CD4-positive, alpha-beta memory T cell (primary cell): ENCODE measurements around the gene CUZD1. TPM values are rescaled to one million over a fixed set of nuclear protein-coding genes. Genes with fewer than 3 reads are reported as not detected.

ENCODE experiments used
- CTCF ChIA-PET: fragments of 350-600 bp; sonication (Branson Sonifier 250); formaldehyde crosslinking; loops from one replicate; lab custom pipeline; 2021; ENCODE audit warnings: inconsistent platforms; ENCODE audit not compliant: partially characterized antibody; lab: Charles Lee
- POLR2A ChIA-PET: fragments of 350-600 bp; sonication (Branson Sonifier 250); formaldehyde crosslinking; loops from one replicate; lab custom pipeline; 2021; ENCODE audit not compliant: partially characterized antibody; lab: Charles Lee
- DNase-seq, 5 donors: peaks; one replicate each; pipeline versions ENCODE4 v3.0.0 to v3.0.0-alpha.2; 2020 to 2022; ENCODE audit warnings: mixed read lengths in 1 of 5
- H3K27ac ChIP-seq: one replicate; pipeline ENCODE4 v1.7.0; 2013; ENCODE audit warnings: low read depth, low read length
- H3K27me3 ChIP-seq: 2 replicates; pipeline ENCODE4 v1.7.0; 2013; ENCODE audit warnings: mild to moderate bottlenecking, low read length, moderate library complexity; ENCODE audit not compliant: insufficient read depth
- H3K36me3 ChIP-seq: 2 replicates; pipeline ENCODE4 v1.7.0; 2013; ENCODE audit warnings: mild to moderate bottlenecking, low read length, moderate library complexity; ENCODE audit not compliant: insufficient read depth
- H3K4me1 ChIP-seq: 2 replicates; pipeline ENCODE4 v1.7.0; 2013; ENCODE audit warnings: mild to moderate bottlenecking, low read length, moderate library complexity; ENCODE audit not compliant: insufficient read depth
- H3K4me3 ChIP-seq, 2 donors: one replicate each; pipeline ENCODE4 v1.7.0; 2013; ENCODE audit warnings: low read length in 2 of 2, mild to moderate bottlenecking in 1 of 2
- H3K9me3 ChIP-seq, 2 donors: one replicate each; pipeline ENCODE4 v1.7.0; 2013; ENCODE audit warnings: low read length in 2 of 2, control low read depth in 1 of 2; ENCODE audit not compliant: control insufficient read depth in 1 of 2
- H3K27ac Mint-ChIP-seq, 7 donors: one replicate each; pipeline ENCODE4 v1.8.0; 2020 to 2021; ENCODE audit warnings: mixed read lengths in 7 of 7, mild to moderate bottlenecking in 6 of 7, inconsistent platforms in 3 of 7, moderate library complexity in 3 of 7
- H3K27me3 Mint-ChIP-seq, 2 donors: one replicate each; pipeline ENCODE4 v1.8.0; 2020 to 2021; ENCODE audit warnings: mixed read lengths in 2 of 2
- H3K36me3 Mint-ChIP-seq, 2 donors: one replicate each; pipeline ENCODE4 v1.8.0; 2020 to 2021; ENCODE audit warnings: mixed read lengths in 2 of 2, inconsistent platforms in 1 of 2, mild to moderate bottlenecking in 1 of 2
- H3K4me1 Mint-ChIP-seq, 4 donors: one replicate each; pipeline ENCODE4 v1.8.0; 2020 to 2021; ENCODE audit warnings: mixed read lengths in 4 of 4, mild to moderate bottlenecking in 1 of 4
- H3K4me3 Mint-ChIP-seq, 8 donors: one replicate each; pipeline ENCODE4 v1.8.0; 2020 to 2021; ENCODE audit warnings: mixed read lengths in 8 of 8, mild to moderate bottlenecking in 7 of 8, moderate library complexity in 6 of 8, inconsistent platforms in 3 of 8
- H3K9me3 Mint-ChIP-seq, 8 donors: one replicate each; pipeline ENCODE4 v1.8.0; 2020 to 2021; ENCODE audit warnings: mixed read lengths in 8 of 8, mild to moderate bottlenecking in 5 of 8, inconsistent platforms in 3 of 8, moderate library complexity in 1 of 8
- intact Hi-C: fragments of 100-400 bp; cut with micrococcal nuclease; formaldehyde crosslinking; loops from one replicate; pipeline ENCODE4 v1.15.1; 2023
- polyA plus RNA-seq, 2 donors: library from polyadenylated mRNA; unstranded; fragments of 300-500 nt; fragmentation: Illumina TruSeq; gene quantifications; one replicate each; pipeline ENCODE4 v1.2.3, GENCODE V29; 2021
- total RNA-seq, 2 experiments: library from RNA; stranded (reverse); gene quantifications; one replicate each; pipeline ENCODE4 v1.2.3, GENCODE V29; 2021

The CUZD1 gene
- total and polyA plus RNA-seq, 4 experiments from 2014 or later = 0.86 to 4.1 (median 2.3) TPM

GRCh38 chr10:122847782-122848604, 2.3 kb upstream of the CUZD1 start:
- peaks cover 52 to 68% of the 10 kb centered on the region in 2 donors for H3K36me3 Mint-ChIP-seq
- POLR2A ChIA-PET = no interaction called here
- CTCF ChIA-PET = interaction anchor here (0.5 to 0.9 kb wide), 2 partner anchors 10 to 1499 kb away, joined by 3 read pairs; no protein-coding TSS in a partner anchor

GRCh38 chr10:122844146-122844545, 1.5 kb downstream of the CUZD1 start:
- Mint-ChIP-seq H3K36me3 (peaks cover 34 to 57% of the 10 kb centered on the region in 2 donors), H3K9me3 (peaks cover 0 to 7% (median 3%) of the 10 kb centered on the region in 8 donors), H3K27me3 (no peaks in the 10 kb centered on the region), H3K27ac (no peak overlapping the region), H3K4me1 (peaks cover 0 to 4% (median 1%) of the 10 kb centered on the region in 4 donors), H3K4me3 (no peak overlapping the region)
- H3K27ac ChIP-seq = no peak overlapping the region
- no peak for DNase-seq
- H3K9me3 ChIP-seq = no peaks in the 10 kb centered on the region
- intact Hi-C loops = no loop called here
- POLR2A ChIA-PET = interaction anchor here (0.8 kb wide), 1 partner anchor 13 kb away, joined by 3 read pairs; no protein-coding TSS in a partner anchor
- H3K4me1 ChIP-seq = no peaks in the 10 kb centered on the region
- H3K4me3 ChIP-seq = no peak overlapping the region
- CTCF ChIA-PET = interaction anchor here (1.1 kb wide), 1 partner anchor 199 kb away, joined by 3 read pairs; no protein-coding TSS in a partner anchor
- peaks cover 4% of the 10 kb centered on the region for H3K36me3 ChIP-seq
- H3K27me3 ChIP-seq = no peaks in the 10 kb centered on the region

More at GRCh38 chr10:122847782-122848604, 2.3 kb upstream of the CUZD1 start:
- H3K4me3 Mint-ChIP-seq = no peak overlapping the region
- H3K27ac ChIP-seq = no peak overlapping the region
- no peaks in the 10 kb centered on the region for H3K27me3 ChIP-seq
- DNase-seq = no peak
- no peak overlapping the region for H3K4me3 ChIP-seq
- peak overlapping the region in 2 of 7 donors; percentile 54 to 75 for H3K27ac Mint-ChIP-seq
- no peaks in the 10 kb centered on the region for H3K9me3 ChIP-seq
- intact Hi-C loops = no loop called here
- H3K9me3 Mint-ChIP-seq = peaks cover 0 to 4% (median 2%) of the 10 kb centered on the region in 8 donors
- H3K4me1 Mint-ChIP-seq = peaks cover 0 to 5% (median 2%) of the 10 kb centered on the region in 4 donors
- H3K4me1 ChIP-seq = no peaks in the 10 kb centered on the region
- no peaks in the 10 kb centered on the region for H3K27me3 Mint-ChIP-seq
- H3K36me3 ChIP-seq = peaks cover 8% of the 10 kb centered on the region

- no peaks in the 10 kb centered on the region for H3K27me3 Mint-ChIP-seq
- peaks cover 3% of the 10 kb centered on the region for H3K36me3 ChIP-seq
- H3K9me3 ChIP-seq = no peaks in the 10 kb centered on the region
- no peaks in the 10 kb centered on the region for H3K4me1 ChIP-seq
- H3K4me1 Mint-ChIP-seq = peaks cover 0 to 2% (median 0%) of the 10 kb centered on the region in 4 donors
- no peak overlapping the region for H3K27ac Mint-ChIP-seq
- CTCF ChIA-PET = no interaction called here
- no peak for DNase-seq
- POLR2A ChIA-PET = no interaction called here
- H3K4me3 ChIP-seq = no peak overlapping the region
- peaks cover 45 to 62% of the 10 kb centered on the region in 2 donors for H3K36me3 Mint-ChIP-seq
- H3K27ac ChIP-seq = no peak overlapping the region
- H3K27me3 ChIP-seq = no peaks in the 10 kb centered on the region
- intact Hi-C loops = no loop called here
- no peak overlapping the region for H3K4me3 Mint-ChIP-seq
- peaks cover 0 to 7% (median 3%) of the 10 kb centered on the region in 8 donors for H3K9me3 Mint-ChIP-seq
Observed at GRCh38 chr10:122841569-122841968, 4.1 kb downstream of the CUZD1 start.

DNA sequence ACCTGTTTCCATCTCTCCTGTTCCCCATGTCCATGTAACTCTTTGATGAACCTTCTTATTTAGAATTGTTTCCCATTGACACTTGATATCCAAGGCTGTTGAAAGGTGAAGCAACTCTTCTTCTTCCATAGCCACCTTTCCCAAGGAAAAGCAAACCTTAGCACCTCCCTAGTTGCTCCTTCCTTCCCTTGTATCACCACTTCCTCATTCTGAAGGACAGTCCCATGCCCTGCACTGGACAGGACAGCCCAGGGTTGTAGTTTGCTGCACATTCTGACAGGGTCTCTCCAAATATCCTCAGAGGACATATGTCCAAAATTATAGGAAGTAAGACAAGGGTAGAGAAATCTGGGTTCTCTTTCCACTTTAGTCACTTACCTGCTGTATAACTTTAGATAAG, 6.2 kb downstream of the CUZD1 start:
- POLR2A ChIA-PET = no interaction called here
- intact Hi-C loops = no loop called here
- Histone ChIP-seq H3K27me3 (no peaks in the 10 kb centered on the region), H3K27ac (no peak overlapping the region), H3K4me1 (no peaks in the 10 kb centered on the region), H3K36me3 (peaks cover 6% of the 10 kb centered on the region), H3K9me3 (no peaks in the 10 kb centered on the region), H3K4me3 (no peak overlapping the region)
- no peak for DNase-seq
- Mint-ChIP-seq H3K36me3 (peaks cover 46 to 59% of the 10 kb centered on the region in 2 donors), H3K4me1 (no peaks in the 10 kb centered on the region), H3K4me3 (no peak overlapping the region), H3K27me3 (no peaks in the 10 kb centered on the region), H3K9me3 (peaks cover 0 to 7% (median 0%) of the 10 kb centered on the region in 8 donors), H3K27ac (no peak overlapping the region)
- CTCF ChIA-PET = no interaction called here

DNA sequence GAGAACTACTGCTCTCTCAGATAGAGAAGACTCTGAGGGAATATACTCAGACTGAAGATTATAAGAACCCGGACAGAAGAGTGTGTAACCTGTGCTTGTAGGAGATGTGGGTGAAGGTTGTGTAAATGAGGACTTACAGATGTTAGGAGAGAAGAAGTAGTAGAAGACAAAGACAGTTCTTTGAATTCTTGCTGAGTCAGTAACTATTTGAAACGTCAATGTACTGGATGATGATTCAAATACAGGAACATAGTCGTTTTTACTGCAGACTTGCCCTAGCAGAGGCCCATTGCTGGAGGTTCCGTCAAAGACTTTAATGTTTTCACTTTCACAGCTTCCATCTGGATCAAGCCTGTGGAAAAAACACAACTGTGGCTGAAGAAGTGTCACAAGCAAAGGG, 6.8 kb downstream of the CUZD1 start:
- no peak for DNase-seq
- Histone ChIP-seq H3K27ac (no peak overlapping the region), H3K9me3 (no peaks in the 10 kb centered on the region), H3K36me3 (peaks cover 7% of the 10 kb centered on the region), H3K4me3 (no peak overlapping the region), H3K4me1 (no peaks in the 10 kb centered on the region), H3K27me3 (no peaks in the 10 kb centered on the region)
- POLR2A ChIA-PET = no interaction called here
- Mint-ChIP-seq H3K36me3 (peaks cover 47 to 57% of the 10 kb centered on the region in 2 donors), H3K4me1 (no peaks in the 10 kb centered on the region), H3K27ac (no peak overlapping the region), H3K27me3 (no peaks in the 10 kb centered on the region), H3K9me3 (peaks cover 0 to 4% (median 0%) of the 10 kb centered on the region in 8 donors), H3K4me3 (no peak overlapping the region)
- intact Hi-C loops = no loop called here
- CTCF ChIA-PET = interaction anchor here (1.1 kb wide), 1 partner anchor 9 kb away, joined by 3 read pairs; no protein-coding TSS in a partner anchor

DNA sequence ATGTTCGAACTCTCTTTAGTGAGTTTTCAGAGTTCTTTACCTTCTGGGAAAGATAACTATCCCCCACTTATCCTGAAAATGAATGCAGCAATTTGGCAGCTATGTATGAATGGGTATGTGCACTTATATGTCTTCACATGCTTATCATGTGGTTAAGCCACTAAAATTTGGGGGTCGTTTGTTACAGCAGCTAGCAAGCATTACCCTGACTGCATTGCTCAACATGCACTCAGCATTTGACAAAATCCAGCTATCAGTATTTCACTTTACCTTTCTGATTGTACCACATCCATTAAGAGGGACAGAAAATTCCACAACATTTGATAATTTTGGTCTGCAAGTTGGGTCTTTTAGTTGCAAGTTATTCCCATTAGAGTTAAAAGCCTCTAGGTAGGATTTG, 9.7 kb downstream of the CUZD1 start:
- Mint-ChIP-seq H3K27me3 (no peaks in the 10 kb centered on the region), H3K27ac (no peak overlapping the region)

GRCh38 chr10:122830965-122831353, 14.7 kb downstream of the CUZD1 start:
- CTCF ChIA-PET = interaction anchor here (1.1 kb wide), 1 partner anchor 122 kb away, joined by 3 read pairs; no protein-coding TSS in a partner anchor
- intact Hi-C loops = no loop called here

More for the DNA sequence above, 9.7 kb downstream of the CUZD1 start:
- H3K27ac ChIP-seq = no peak overlapping the region
- no peaks in the 10 kb centered on the region for H3K9me3 ChIP-seq
- no peaks in the 10 kb centered on the region for H3K4me1 ChIP-seq
- no peak overlapping the region for H3K4me3 Mint-ChIP-seq
- intact Hi-C loops = no loop called here
- H3K36me3 ChIP-seq = peaks cover 7% of the 10 kb centered on the region
- H3K4me3 ChIP-seq = no peak overlapping the region
- H3K36me3 Mint-ChIP-seq = peaks cover 59 to 62% of the 10 kb centered on the region in 2 donors
- POLR2A ChIA-PET = no interaction called here
- H3K9me3 Mint-ChIP-seq = no peaks in the 10 kb centered on the region
- no peaks in the 10 kb centered on the region for H3K27me3 ChIP-seq
- CTCF ChIA-PET = interaction anchor here (0.5 to 1.3 kb wide), 2 partner anchors 14 to 134 kb away, joined by 3 to 4 read pairs; no protein-coding TSS in a partner anchor
- no peak for DNase-seq
- no peaks in the 10 kb centered on the region for H3K4me1 Mint-ChIP-seq

More at GRCh38 chr10:122830965-122831353, 14.7 kb downstream of the CUZD1 start:
- Mint-ChIP-seq H3K27me3 (peaks cover 0 to 3% of the 10 kb centered on the region in 2 donors), H3K4me1 (no peaks in the 10 kb centered on the region), H3K9me3 (peaks cover 0 to 4% (median 0%) of the 10 kb centered on the region in 8 donors), H3K4me3 (no peak overlapping the region), H3K27ac (no peak overlapping the region), H3K36me3 (peaks cover 29 to 30% of the 10 kb centered on the region in 2 donors)
- Histone ChIP-seq H3K27ac (no peak overlapping the region), H3K4me1 (no peaks in the 10 kb centered on the region), H3K4me3 (no peak overlapping the region), H3K9me3 (no peaks in the 10 kb centered on the region), H3K27me3 (no peaks in the 10 kb centered on the region), H3K36me3 (peaks cover 4% of the 10 kb centered on the region)
- no peak for DNase-seq
- POLR2A ChIA-PET = no interaction called here
